ENCODE results near the gene DOK4. TPM values are rescaled to one million over a fixed set of nuclear protein-coding genes. Genes with fewer than 3 reads are reported as not detected.

The DOK4 gene
- total RNA-seq, 1 experiment from 2014 or later: 13.1 TPM

GRCh38 chr16:57486858-57487834, 853 bp upstream of the DOK4 start:
- peak overlapping the region; percentile 22 for H4K5ac ChIP-seq (ENCODE audit: insufficient read length, low read depth, low read length)
- H3T11ph ChIP-seq (ENCODE audit: low read length): no peak overlapping the region
- no peaks in the 10 kb centered on the region for H3K27me3 ChIP-seq (ENCODE audit: insufficient read depth, low read length)
- H3K56ac ChIP-seq (ENCODE audit: insufficient read length, low read depth, low read length): no peak overlapping the region
- peaks cover 27% of the 10 kb centered on the region for H3K27me3 Mint-ChIP-seq (ENCODE audit: low read depth)
- H2BK20ac ChIP-seq (ENCODE audit: low read depth, low read length, poor library complexity, severe bottlenecking): no peak overlapping the region
- H2BK5ac ChIP-seq (ENCODE audit: insufficient read length, low read length): no peak overlapping the region
- peak overlapping the region; percentile 76 for H3K4me2 ChIP-seq (ENCODE audit: insufficient read depth, insufficient read length, low read length)
- peaks cover 9 to 14% of the 10 kb centered on the region in 2 experiments; a peak in 4 of 5 replicates for H3K9me3 Mint-ChIP-seq
- H3K79me2 ChIP-seq (ENCODE audit: insufficient read depth, low read length): no peaks in the 10 kb centered on the region
- H2BK12ac ChIP-seq (ENCODE audit: insufficient read length, low read depth, low read length): no peak overlapping the region
- H3K23ac ChIP-seq (ENCODE audit: insufficient read length, low read depth, low read length): no peak overlapping the region
- peak overlapping the region; percentile 34 for H2AFZ ChIP-seq (ENCODE audit: low read length)
- DNase-seq: no peak
- no CpG with 5 or more reads among the region's 8 CpGs for WGBS (ENCODE audit: extremely low coverage, insufficient read length, low lambda C conversion rate)
- peak overlapping the region; percentile 82; the same call in 1 of the 2 replicates for H3K14ac ChIP-seq (ENCODE audit: insufficient read depth, low read length)
- H3K18ac ChIP-seq (ENCODE audit: insufficient read length, low read depth, low read length): no peak overlapping the region
- no peak overlapping the region for H2AK5ac ChIP-seq (ENCODE audit: insufficient read length, low read length)
- H3K4me1 ChIP-seq (ENCODE audit: insufficient read depth, low read length): peaks cover 2% of the 10 kb centered on the region; the same call in 1 of the 2 replicates
- peaks cover 5% of the 10 kb centered on the region for H3K79me1 ChIP-seq (ENCODE audit: insufficient read depth, low read depth, low read length, poor library complexity, severe bottlenecking)
- no peak overlapping the region for H2BK15ac ChIP-seq (ENCODE audit: low read depth, low read length)
- H2BK120ac ChIP-seq (ENCODE audit: low read depth, low read length, poor library complexity, severe bottlenecking): no peak overlapping the region
- H3K9me3 ChIP-seq (ENCODE audit: control insufficient read depth, low read depth, low read length): no peaks in the 10 kb centered on the region
- peaks cover 19 to 29% of the 10 kb centered on the region in 2 experiments for H3K4me1 Mint-ChIP-seq
- no peak overlapping the region for H3K27ac ChIP-seq (ENCODE audit: insufficient read length, low read depth, low read length)
- H3K9ac ChIP-seq (ENCODE audit: extremely low read depth, insufficient read length, low read length): no peak overlapping the region
- no peak for TF ChIP-seq CTCF (conservative IDR thresholded peaks at IDR 0.05)
- H3K36me3 Mint-ChIP-seq (ENCODE audit: insufficient read depth in 1 of 3, low read depth in 3 of 3): no peaks in the 10 kb centered on the region; a peak in 2 of 7 replicates
- H4K91ac ChIP-seq (ENCODE audit: insufficient read length, low read depth, low read length): no peak overlapping the region
- no peak overlapping the region for H3K27ac Mint-ChIP-seq
- no peak overlapping the region for H3K4ac ChIP-seq (ENCODE audit: low read depth, low read length)
- peak overlapping the region; percentile 32 for H4K8ac ChIP-seq (replicated peaks; ENCODE audit: insufficient read length, low read depth, low read length)
- no peaks in the 10 kb centered on the region for H4K20me1 ChIP-seq (ENCODE audit: control insufficient read depth, insufficient read depth, insufficient read length)
- peaks cover 14% of the 10 kb centered on the region for H3K23me2 ChIP-seq (ENCODE audit: insufficient read length, low read depth, low read length, poor library complexity, severe bottlenecking)
- peak overlapping the region; percentile 47 to 75 for H3K4me3 Mint-ChIP-seq

Measured in H9 (cell line).